ENCODE data around the gene PGPEP1. TPM values are rescaled to one million over a fixed set of nuclear protein-coding genes. Genes with fewer than 3 reads are reported as not detected.

The PGPEP1 gene
- total RNA-seq, 4 donors from 2014 or later = 15.0 to 50.3 (median 28.0) TPM

DNA sequence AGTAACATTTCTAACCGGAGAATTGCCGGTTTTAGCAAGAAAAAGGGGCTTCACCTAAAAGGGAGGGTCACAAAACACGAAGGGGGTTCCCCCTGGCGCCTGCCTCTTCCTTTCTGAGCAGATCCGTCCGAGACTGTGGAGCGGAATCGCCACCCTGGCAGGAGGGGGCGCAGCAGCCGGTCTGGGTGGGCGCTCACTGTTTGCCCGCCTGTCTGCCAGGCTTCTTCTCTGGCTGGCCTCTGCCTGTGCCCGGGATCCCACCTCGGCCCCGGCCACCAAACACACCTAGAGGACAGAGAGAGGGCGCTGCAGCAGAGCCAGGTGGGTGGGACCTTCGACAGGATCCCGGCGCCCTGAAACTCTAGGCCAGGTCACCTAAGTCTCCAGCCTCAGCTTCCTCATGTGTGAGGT, 33.1 kb upstream of the PGPEP1 start:
- TF ChIP-seq, protein P1, sequence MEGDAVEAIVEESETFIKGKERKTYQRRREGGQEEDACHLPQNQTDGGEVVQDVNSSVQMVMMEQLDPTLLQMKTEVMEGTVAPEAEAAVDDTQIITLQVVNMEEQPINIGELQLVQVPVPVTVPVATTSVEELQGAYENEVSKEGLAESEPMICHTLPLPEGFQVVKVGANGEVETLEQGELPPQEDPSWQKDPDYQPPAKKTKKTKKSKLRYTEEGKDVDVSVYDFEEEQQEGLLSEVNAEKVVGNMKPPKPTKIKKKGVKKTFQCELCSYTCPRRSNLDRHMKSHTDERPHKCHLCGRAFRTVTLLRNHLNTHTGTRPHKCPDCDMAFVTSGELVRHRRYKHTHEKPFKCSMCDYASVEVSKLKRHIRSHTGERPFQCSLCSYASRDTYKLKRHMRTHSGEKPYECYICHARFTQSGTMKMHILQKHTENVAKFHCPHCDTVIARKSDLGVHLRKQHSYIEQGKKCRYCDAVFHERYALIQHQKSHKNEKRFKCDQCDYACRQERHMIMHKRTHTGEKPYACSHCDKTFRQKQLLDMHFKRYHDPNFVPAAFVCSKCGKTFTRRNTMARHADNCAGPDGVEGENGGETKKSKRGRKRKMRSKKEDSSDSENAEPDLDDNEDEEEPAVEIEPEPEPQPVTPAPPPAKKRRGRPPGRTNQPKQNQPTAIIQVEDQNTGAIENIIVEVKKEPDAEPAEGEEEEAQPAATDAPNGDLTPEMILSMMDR (IDR thresholded peaks at IDR 0.05) = peak in 2 of 3 experiments; percentile 19 to 21
- no peak for TF ChIP-seq POLR2AphosphoS5 (IDR thresholded peaks at IDR 0.05)
- no peaks in the 10 kb centered on the region for H3K27me3 ChIP-seq
- no peak for DNase-seq (ENCODE audit: extremely low spot score)
- 57% methylated on average over 15 of the region's 19 CpGs for WGBS
- peaks cover 7 to 46% (median 39%) of the 10 kb centered on the region in 4 donors for H3K36me3 ChIP-seq
- peak overlapping the region; percentile 93 to 99 (median 98) for H3K27ac ChIP-seq (replicated peaks in 1 of 4)
- H3K4me1 ChIP-seq = peaks cover 55 to 68% (median 60%) of the 10 kb centered on the region in 4 donors
- no peaks in the 10 kb centered on the region for H3K9me3 ChIP-seq
- intact Hi-C loops (cut with DNase I) = loop anchor here (1.0 kb wide), 1 partner anchor 16 kb away; the partner anchor contains the start of gene LSM4
- H3K4me3 ChIP-seq = peak overlapping the region; percentile 5 to 22 (median 17)

DNA sequence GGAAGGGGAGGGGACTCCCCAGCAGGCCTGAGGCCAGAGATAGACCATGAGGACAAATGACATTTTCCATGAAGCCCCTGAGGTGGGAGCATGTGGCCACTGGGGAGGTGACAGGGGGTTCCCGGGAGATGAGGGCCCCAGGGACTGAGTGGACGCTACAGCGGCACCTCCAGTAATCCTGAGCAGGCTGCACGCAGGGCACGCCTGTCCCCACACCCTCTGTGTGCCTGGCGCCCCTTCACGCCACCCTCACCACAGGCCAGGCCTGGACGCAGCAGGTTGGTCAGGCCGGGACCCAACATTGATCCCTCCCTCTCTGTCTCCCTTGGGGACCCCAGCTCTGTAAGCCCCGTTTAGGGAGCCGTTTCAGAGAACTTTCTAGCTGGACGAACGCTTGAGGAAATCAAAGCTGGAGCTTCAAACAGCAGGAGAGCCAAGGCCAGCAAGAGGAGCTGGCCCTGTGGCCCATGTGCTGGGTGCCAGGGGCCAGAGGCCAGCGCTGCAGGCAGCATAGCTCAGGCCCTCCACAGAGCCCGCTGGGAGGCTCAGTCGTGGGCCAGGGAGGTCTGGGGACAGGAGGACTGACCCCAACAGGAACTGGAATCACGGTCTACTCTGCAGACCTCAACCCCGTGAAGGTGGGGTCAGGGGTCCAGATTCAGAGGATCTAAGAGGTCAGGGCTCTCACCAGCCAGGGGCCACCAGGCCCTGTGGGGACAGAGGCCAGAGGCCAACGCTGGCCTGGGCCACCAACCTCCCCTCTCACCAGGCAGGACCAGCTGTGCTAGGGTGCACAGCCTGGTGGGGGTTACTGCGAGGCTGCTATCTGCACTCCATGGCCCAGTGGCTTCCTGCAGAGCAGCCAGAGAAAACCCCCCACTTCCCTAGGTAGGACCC, 32.1 kb upstream of the PGPEP1 start:
- WGBS = 88% methylated on average over 8 of the region's 20 CpGs
- no peak for DNase-seq (ENCODE audit: extremely low spot score)
- no peaks in the 10 kb centered on the region for H3K9me3 ChIP-seq
- no peak overlapping the region for H3K4me3 ChIP-seq
- H3K27ac ChIP-seq (replicated peaks in 1 of 4) = peak overlapping the region; percentile 93 to 99 (median 98)
- H3K27me3 ChIP-seq = no peaks in the 10 kb centered on the region
- no peak for TF ChIP-seq POLR2A (IDR thresholded peaks at IDR 0.05; ENCODE audit: low read depth)
- TF ChIP-seq, protein P1 (IDR thresholded peaks at IDR 0.05) = no peak
- no peak for TF ChIP-seq EP300 (IDR thresholded peaks at IDR 0.05)
- intact Hi-C loops (cut with DNase I) = no loop called here
- H3K36me3 ChIP-seq = peaks cover 7 to 53% (median 48%) of the 10 kb centered on the region in 4 donors
- H3K4me1 ChIP-seq = peaks cover 45 to 58% (median 50%) of the 10 kb centered on the region in 4 donors

- no peak overlapping the region for H3K4me3 ChIP-seq
- H3K27ac ChIP-seq (replicated peaks in 1 of 4) = peak overlapping the region in 2 of 4 donors; percentile 93 to 99
- intact Hi-C loops (cut with DNase I) = no loop called here
- peaks cover 7 to 55% (median 54%) of the 10 kb centered on the region in 4 donors for H3K36me3 ChIP-seq
- no peaks in the 10 kb centered on the region for H3K9me3 ChIP-seq
- peaks cover 39 to 52% (median 43%) of the 10 kb centered on the region in 4 donors for H3K4me1 ChIP-seq
- no peak for DNase-seq (ENCODE audit: extremely low spot score)
- H3K27me3 ChIP-seq = no peaks in the 10 kb centered on the region
- whole genome bisulfite sequencing = no CpG with 5 or more reads among the region's 7 CpGs
- TF ChIP-seq POLR2AphosphoS5 (IDR thresholded peaks at IDR 0.05) = no peak
- no peak for TF ChIP-seq POLR2A (IDR thresholded peaks at IDR 0.05; ENCODE audit: low read depth)
These were observed 31.5 kb upstream of the PGPEP1 start for GRCh38 chr19:18308948-18309325.

- no peak for DNase-seq (ENCODE audit: extremely low spot score)
- no peak for TF ChIP-seq EP300 (IDR thresholded peaks at IDR 0.05)
- no peak for TF ChIP-seq POLR2AphosphoS5 (IDR thresholded peaks at IDR 0.05)
- TF ChIP-seq, protein P1 (IDR thresholded peaks at IDR 0.05) = no peak
- TF ChIP-seq POLR2A (IDR thresholded peaks at IDR 0.05; ENCODE audit: low read depth) = no peak
- Histone ChIP-seq H3K27me3 (no peaks in the 10 kb centered on the region), H3K27ac (replicated peaks in 1 of 4) (peak overlapping the region in 1 of 4 donors; percentile 93), H3K36me3 (peaks cover 7 to 62% (median 57%) of the 10 kb centered on the region in 4 donors), H3K4me1 (peaks cover 32 to 45% (median 37%) of the 10 kb centered on the region in 4 donors), H3K4me3 (no peak overlapping the region), H3K9me3 (no peaks in the 10 kb centered on the region)
- WGBS = 99% methylated on average over 14 of the region's 33 CpGs
- intact Hi-C loops (cut with DNase I) = no loop called here
These were observed 30.8 kb upstream of the PGPEP1 start for GRCh38 chr19:18309525-18310064.

Measured in esophagus muscularis mucosa (tissue), 4 donors.